Tibial nerve (tissue), 4 donors: Measurements from ENCODE around the gene AKAP7.

Experiments used
- CTCF ChIP-seq, 5 experiments: fragments of 200-600 bp in 3 of 5; fragments of 450-650 bp in 2 of 5; sonication (generic) in 3 of 5; IDR thresholded peaks; one replicate each; pipeline ENCODE4 v1.5.1; 2016 to 2019; ENCODE audit warnings: antibody characterized with exemption in 5 of 5, mild to moderate bottlenecking in 3 of 5, moderate library complexity in 2 of 5
- EP300 ChIP-seq, 2 donors: sonication (generic); formaldehyde crosslinking; IDR thresholded peaks; one replicate each; pipeline ENCODE4 v1.6.1; 2017; ENCODE audit warnings: antibody characterized with exemption in 2 of 2, mild to moderate bottlenecking in 1 of 2

- no peak for TF ChIP-seq CTCF (IDR thresholded peaks at IDR 0.05)
- no peak for TF ChIP-seq EP300 (IDR thresholded peaks at IDR 0.05)
Measured at GRCh38 chr6:131309437-131309836, 174.2 kb downstream of the AKAP7 start.
